ENCODE results near the gene MBNL1.

GRCh38 chr3:152360302-152360701, 91.6 kb downstream of the MBNL1 start:
- TF ChIP-seq CTCF (optimal IDR thresholded peaks at IDR 0.05 in 1 of 3, IDR thresholded peaks at IDR 0.05 in 1 of 3, conservative IDR thresholded peaks at IDR 0.05 in 1 of 3; ENCODE audit: extremely low read depth in 1 of 3, insufficient read depth in 2 of 3, low read length in 3 of 3) (no peak), EZH2 (IDR thresholded peaks at IDR 0.05; ENCODE audit: low read length) (no peak)
